ENCODE data around the gene EN2.

DNA sequence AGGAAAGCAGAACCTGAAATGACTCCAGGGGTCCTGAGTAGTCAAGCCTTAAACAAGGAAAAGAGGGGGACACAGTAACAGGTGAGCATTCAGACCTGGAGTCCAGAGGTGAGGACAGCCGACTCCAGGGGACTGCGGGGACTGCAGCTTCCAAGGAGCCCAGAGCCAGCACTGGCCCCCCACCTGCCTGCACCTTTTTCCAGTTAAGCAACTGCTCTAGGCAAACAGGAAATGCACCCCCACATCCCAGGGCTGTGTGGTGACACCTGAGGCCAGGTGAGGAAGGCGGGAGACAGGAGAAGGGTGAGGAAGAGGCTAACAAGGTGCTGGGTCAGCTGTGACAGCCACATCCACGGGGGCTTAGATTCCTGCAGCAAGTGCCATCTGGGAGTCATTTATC lies 20.1 kb upstream of the EN2 start:
- TF ChIP-seq, protein P1, sequence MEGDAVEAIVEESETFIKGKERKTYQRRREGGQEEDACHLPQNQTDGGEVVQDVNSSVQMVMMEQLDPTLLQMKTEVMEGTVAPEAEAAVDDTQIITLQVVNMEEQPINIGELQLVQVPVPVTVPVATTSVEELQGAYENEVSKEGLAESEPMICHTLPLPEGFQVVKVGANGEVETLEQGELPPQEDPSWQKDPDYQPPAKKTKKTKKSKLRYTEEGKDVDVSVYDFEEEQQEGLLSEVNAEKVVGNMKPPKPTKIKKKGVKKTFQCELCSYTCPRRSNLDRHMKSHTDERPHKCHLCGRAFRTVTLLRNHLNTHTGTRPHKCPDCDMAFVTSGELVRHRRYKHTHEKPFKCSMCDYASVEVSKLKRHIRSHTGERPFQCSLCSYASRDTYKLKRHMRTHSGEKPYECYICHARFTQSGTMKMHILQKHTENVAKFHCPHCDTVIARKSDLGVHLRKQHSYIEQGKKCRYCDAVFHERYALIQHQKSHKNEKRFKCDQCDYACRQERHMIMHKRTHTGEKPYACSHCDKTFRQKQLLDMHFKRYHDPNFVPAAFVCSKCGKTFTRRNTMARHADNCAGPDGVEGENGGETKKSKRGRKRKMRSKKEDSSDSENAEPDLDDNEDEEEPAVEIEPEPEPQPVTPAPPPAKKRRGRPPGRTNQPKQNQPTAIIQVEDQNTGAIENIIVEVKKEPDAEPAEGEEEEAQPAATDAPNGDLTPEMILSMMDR (IDR thresholded peaks at IDR 0.05), result no peak
- TF ChIP-seq POLR2A (IDR thresholded peaks at IDR 0.05), result no peak

All from uterus (tissue), 2 donors.